GM12873 (cell line): ENCODE data around the gene FBXW7.

Experiments used
- CTCF ChIP-seq: IDR thresholded peaks from 2 replicates; pipeline ENCODE4 v1.5.1; 2012; ENCODE audit warnings: low read depth, mild to moderate bottlenecking, moderate library complexity, low read length, control low read depth; ENCODE audit not compliant: insufficient read depth; ENCODE audit errors: missing control alignments

Gene FBXW7

GRCh38 chr4:152510349-152511147, 25.3 kb downstream of the FBXW7 start:
- TF ChIP-seq CTCF, result no peak

- TF ChIP-seq CTCF, result no peak
Observed at GRCh38 chr4:152509595-152510225, 26.2 kb downstream of the FBXW7 start.

GRCh38 chr4:152508818-152509217, 27.1 kb downstream of the FBXW7 start:
- no peak for TF ChIP-seq CTCF

GRCh38 chr4:152508386-152508785, 27.5 kb downstream of the FBXW7 start:
- TF ChIP-seq CTCF, result no peak

GRCh38 chr4:152503653-152504290, 32.1 kb downstream of the FBXW7 start:
- no peak for TF ChIP-seq CTCF

- TF ChIP-seq CTCF, result no peak
Observed at GRCh38 chr4:152501846-152502536, 33.9 kb downstream of the FBXW7 start.
